ENCODE results near the gene MTMR4. TPM values are rescaled to one million over a fixed set of nuclear protein-coding genes. Genes with fewer than 3 reads are reported as not detected.
"Not testable (repeated sequence)": the region's sequence is repeated elsewhere in the genome, so short reads cannot be mapped to it uniquely, and the experiment has no call there.

The MTMR4 gene
- total RNA-seq, 2 donors from 2014 or later: 43.5 to 45.3 TPM

DNA sequence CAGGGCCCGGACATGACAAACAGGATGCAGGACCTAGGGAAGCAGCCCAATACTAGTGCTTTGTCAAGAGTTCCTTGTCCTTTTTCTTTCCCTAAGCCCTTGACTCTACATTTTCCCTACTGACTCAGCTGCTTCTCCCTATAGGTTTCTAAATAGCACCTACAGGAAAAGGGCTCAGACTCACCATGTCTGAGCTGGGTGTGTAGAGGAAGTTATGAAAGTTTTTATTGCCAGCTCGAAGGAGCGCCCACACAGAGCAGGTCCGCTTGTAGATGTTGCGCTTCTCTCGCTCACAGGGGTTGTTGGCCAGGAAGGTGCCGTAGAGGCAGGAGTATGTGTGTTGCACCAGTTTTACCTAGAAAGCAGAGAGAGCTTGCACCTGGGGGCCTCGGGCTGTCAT lies 10.6 kb downstream of the MTMR4 start:
- intact Hi-C loops (cut with DNase I): loop anchor here (10.0 kb wide), 1 partner anchor 149 kb away; the partner anchor contains the start of gene SUPT4H1
- peaks cover 48% of the 10 kb centered on the region for H3K36me3 ChIP-seq
- no peak for DNase-seq

DNA sequence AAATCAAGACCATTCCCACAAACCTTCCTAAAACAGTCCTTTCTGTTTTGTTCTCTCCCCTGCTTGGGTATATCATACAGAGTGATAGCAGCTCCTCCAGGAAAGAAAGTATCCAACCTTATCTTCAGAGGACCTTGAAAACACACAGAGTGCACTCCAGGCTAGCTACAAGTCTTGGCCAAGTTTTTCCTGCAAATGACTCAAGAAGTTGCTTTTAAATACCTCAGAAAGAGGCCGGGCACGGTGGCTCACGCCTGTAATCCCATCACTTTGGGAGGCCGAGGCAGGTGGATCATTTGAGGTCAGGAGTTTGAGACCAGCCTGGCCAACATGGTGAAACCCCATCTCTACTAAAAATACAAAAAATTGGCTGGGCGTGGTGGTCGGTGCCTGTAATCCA lies 11.3 kb downstream of the MTMR4 start:
- intact Hi-C loops (cut with DNase I): loop anchor here (10.0 kb wide), 1 partner anchor 148 kb away; the partner anchor contains the start of gene SUPT4H1
- not testable (repeated sequence) for DNase-seq; H3K27me3 ChIP-seq; H3K27ac ChIP-seq; H3K9me3 ChIP-seq; H3K9ac ChIP-seq (ENCODE audit: low read depth in 2 of 2, low read length in 2 of 2); H3K4me1 ChIP-seq; H3K4me3 ChIP-seq
- peaks cover 48% of the 10 kb centered on the region for H3K36me3 ChIP-seq

More for the DNA sequence above, 10.6 kb downstream of the MTMR4 start:
- no peaks in the 10 kb centered on the region for H3K9me3 ChIP-seq
- no peaks in the 10 kb centered on the region for H3K4me1 ChIP-seq
- TF ChIP-seq, protein P1, sequence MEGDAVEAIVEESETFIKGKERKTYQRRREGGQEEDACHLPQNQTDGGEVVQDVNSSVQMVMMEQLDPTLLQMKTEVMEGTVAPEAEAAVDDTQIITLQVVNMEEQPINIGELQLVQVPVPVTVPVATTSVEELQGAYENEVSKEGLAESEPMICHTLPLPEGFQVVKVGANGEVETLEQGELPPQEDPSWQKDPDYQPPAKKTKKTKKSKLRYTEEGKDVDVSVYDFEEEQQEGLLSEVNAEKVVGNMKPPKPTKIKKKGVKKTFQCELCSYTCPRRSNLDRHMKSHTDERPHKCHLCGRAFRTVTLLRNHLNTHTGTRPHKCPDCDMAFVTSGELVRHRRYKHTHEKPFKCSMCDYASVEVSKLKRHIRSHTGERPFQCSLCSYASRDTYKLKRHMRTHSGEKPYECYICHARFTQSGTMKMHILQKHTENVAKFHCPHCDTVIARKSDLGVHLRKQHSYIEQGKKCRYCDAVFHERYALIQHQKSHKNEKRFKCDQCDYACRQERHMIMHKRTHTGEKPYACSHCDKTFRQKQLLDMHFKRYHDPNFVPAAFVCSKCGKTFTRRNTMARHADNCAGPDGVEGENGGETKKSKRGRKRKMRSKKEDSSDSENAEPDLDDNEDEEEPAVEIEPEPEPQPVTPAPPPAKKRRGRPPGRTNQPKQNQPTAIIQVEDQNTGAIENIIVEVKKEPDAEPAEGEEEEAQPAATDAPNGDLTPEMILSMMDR (IDR thresholded peaks at IDR 0.05): no peak
- no peak overlapping the region for H3K27ac ChIP-seq
- H3K9ac ChIP-seq (ENCODE audit: low read depth in 2 of 2, low read length in 2 of 2): no peak overlapping the region
- no peak overlapping the region for H3K4me3 ChIP-seq
- H3K27me3 ChIP-seq: no peaks in the 10 kb centered on the region

DNA sequence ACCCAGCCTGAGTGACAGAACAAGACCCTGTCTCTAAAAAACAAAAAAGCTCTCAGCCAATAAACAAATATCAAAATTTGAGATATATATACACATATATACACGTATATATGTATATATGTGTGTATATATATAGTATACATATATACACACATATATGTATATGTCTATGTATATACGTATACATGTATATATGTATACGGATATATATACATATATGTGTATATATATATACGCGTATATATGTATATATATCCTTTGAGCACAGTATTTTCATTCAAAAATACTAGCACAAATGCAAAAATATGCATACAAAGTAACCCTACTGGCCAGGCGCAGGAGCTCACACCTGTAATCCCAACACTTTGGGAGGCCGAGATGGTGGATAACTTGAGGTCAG lies 13.0 kb downstream of the MTMR4 start:
- Histone ChIP-seq H3K4me1 (no peaks in the 10 kb centered on the region), H3K27me3 (no peaks in the 10 kb centered on the region), H3K9ac (ENCODE audit: low read depth in 2 of 2, low read length in 2 of 2) (no peak overlapping the region), H3K9me3 (no peaks in the 10 kb centered on the region), H3K4me3 (no peak overlapping the region), H3K27ac (no peak overlapping the region), H3K36me3 (peaks cover 43% of the 10 kb centered on the region)
- no peak for DNase-seq
- TF ChIP-seq, protein P1 (IDR thresholded peaks at IDR 0.05): no peak
- intact Hi-C loops (cut with DNase I): loop anchor here (10.0 kb wide), 1 partner anchor 147 kb away; the partner anchor contains the start of gene SUPT4H1

DNA sequence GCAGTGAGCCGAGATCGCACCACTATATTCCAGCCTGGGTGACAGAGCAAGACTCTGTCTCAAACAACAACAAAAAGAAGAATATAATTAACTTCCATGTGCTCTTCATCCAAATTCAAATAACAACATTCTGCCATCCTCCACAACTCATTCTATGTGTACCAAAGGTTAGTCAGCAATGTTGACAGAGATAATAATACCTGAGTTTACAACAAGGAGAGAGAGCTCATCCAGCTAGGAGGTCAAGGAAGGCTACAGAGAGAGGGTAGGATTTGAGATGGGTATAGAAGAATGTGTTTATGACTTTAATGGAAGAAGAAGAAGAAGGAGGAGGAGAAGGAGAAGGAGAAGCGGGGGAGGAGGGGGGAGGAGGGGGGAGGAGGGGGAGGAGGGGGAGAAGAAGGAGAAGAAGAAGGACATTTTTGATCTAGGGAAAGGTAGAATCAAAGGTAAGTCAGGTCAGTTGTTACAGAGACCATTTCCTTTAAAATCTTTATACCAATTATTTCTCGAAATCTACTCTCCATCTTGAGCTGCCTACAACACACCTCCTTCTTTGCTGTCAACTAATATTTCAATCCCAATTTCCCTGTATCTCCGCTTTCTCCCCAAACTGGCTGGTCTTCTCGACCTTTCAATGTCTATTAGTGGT lies 16.1 kb downstream of the MTMR4 start:
- Histone ChIP-seq H3K4me1 (no peaks in the 10 kb centered on the region), H3K4me3 (no peak overlapping the region), H3K9me3 (no peaks in the 10 kb centered on the region), H3K36me3 (peaks cover 41% of the 10 kb centered on the region), H3K27me3 (no peaks in the 10 kb centered on the region), H3K27ac (no peak overlapping the region), H3K9ac (ENCODE audit: low read depth in 2 of 2, low read length in 2 of 2) (no peak overlapping the region)
- TF ChIP-seq, protein P1 (IDR thresholded peaks at IDR 0.05): no peak
- intact Hi-C loops (cut with DNase I): no loop called here
- no peak for DNase-seq

DNA sequence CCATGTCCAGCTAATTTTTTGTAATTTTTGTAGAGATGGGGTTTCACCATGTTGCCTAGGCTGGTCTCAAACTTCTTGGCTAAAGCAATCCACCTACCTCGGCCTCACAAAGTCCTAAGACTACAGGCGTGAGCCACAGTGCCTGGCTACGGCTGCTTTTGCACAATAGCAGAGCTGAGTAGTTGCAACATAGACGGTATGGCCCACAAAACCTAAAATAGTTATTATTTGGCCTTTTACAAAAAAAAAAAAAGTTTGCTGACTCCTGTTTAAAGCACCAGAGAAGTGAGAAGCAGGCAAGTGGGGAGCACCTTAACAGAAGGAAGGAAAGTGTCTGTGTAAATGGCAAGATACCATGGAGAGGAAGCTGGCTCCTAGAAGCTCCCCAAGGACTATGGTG lies 20.9 kb downstream of the MTMR4 start:
- no peaks in the 10 kb centered on the region for H3K27me3 ChIP-seq

More for the DNA sequence above, 20.9 kb downstream of the MTMR4 start:
- Histone ChIP-seq H3K9me3 (no peaks in the 10 kb centered on the region), H3K9ac (ENCODE audit: low read depth in 2 of 2, low read length in 2 of 2) (no peak overlapping the region), H3K36me3 (peaks cover 47% of the 10 kb centered on the region), H3K4me1 (no peaks in the 10 kb centered on the region), H3K27ac (no peak overlapping the region), H3K4me3 (no peak overlapping the region)
- no peak for DNase-seq
- TF ChIP-seq, protein P1 (IDR thresholded peaks at IDR 0.05): no peak
- intact Hi-C loops (cut with DNase I): no loop called here
